Measurements from ENCODE around the gene SOX11. TPM values are rescaled to one million over a fixed set of nuclear protein-coding genes. Genes with fewer than 3 reads are reported as not detected.
"Not testable (repeated sequence)": the region's sequence is repeated elsewhere in the genome, so short reads cannot be mapped to it uniquely, and the experiment has no call there.

Gene SOX11
- total and polyA plus RNA-seq, 9 donors, result 0.01 to 0.03 TPM; not detected in 7

DNA sequence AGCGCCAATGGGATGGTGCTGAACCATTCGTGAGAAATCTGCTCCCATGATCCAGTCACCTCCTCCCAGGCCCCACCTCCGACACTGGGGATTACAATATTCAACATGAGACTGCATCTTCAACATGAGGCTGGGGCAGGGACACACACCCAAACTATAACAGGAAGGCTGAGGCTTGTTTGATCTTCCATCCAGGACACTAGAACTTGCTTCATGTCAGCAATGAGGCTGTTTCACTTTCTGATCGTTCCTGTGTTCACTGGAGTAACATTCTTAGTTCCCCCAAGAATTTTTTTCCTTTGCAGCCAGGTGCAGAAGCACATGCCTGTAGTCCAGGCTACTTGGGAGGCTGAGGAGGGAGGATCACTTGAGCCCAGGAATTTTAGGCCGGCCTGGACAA lies 30.8 kb upstream of the SOX11 start:
- Histone ChIP-seq H3K27ac (no peak overlapping the region), H3K4me3 (no peak overlapping the region), H3K9me3 (no peaks in the 10 kb centered on the region), H3K36me3 (no peaks in the 10 kb centered on the region), H3K4me1 (ENCODE audit: insufficient read depth) (no peaks in the 10 kb centered on the region), H3K27me3 (no peaks in the 10 kb centered on the region)
- intact Hi-C loops (cut with DNase I), result no loop called here
- no peak for TF ChIP-seq EP300 (IDR thresholded peaks at IDR 0.05)
- TF ChIP-seq POLR2A (IDR thresholded peaks at IDR 0.05), result no peak
- TF ChIP-seq, protein P1, sequence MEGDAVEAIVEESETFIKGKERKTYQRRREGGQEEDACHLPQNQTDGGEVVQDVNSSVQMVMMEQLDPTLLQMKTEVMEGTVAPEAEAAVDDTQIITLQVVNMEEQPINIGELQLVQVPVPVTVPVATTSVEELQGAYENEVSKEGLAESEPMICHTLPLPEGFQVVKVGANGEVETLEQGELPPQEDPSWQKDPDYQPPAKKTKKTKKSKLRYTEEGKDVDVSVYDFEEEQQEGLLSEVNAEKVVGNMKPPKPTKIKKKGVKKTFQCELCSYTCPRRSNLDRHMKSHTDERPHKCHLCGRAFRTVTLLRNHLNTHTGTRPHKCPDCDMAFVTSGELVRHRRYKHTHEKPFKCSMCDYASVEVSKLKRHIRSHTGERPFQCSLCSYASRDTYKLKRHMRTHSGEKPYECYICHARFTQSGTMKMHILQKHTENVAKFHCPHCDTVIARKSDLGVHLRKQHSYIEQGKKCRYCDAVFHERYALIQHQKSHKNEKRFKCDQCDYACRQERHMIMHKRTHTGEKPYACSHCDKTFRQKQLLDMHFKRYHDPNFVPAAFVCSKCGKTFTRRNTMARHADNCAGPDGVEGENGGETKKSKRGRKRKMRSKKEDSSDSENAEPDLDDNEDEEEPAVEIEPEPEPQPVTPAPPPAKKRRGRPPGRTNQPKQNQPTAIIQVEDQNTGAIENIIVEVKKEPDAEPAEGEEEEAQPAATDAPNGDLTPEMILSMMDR (IDR thresholded peaks at IDR 0.05), result no peak
- DNase-seq, result no peak
- WGBS, 3 donors, result 79 to 83% (median 81%) methylated on average over 5 of the region's 5 CpGs

DNA sequence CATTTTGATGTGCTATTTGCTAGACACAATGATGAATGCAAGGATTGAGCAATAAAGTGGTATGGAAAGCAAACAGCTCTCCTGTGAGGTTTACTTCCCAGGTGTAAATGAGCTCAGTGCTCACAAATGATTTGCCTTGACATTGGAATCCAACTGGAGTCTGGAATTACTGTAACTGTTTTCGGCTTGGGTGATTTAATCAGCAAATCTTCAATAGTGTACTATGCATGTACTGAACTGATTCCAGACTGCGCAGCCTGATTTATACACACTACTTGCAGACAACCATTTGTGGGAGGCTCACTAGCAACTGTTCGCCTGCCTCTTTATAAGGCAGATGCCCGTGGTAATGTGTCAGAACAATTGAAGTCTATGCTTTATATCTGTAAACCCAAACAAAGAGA lies 27.9 kb upstream of the SOX11 start:
- no peak for DNase-seq
- Histone ChIP-seq H3K9me3 (no peaks in the 10 kb centered on the region), H3K4me1 (ENCODE audit: insufficient read depth) (no peaks in the 10 kb centered on the region), H3K4me3 (no peak overlapping the region), H3K36me3 (no peaks in the 10 kb centered on the region), H3K27me3 (no peaks in the 10 kb centered on the region), H3K27ac (no peak overlapping the region)
- intact Hi-C loops (cut with DNase I), result no loop called here
- 72 to 80% (median 80%) methylated on average over 4 of the region's 4 CpGs for WGBS, 3 donors
- TF ChIP-seq, protein P1 (IDR thresholded peaks at IDR 0.05), result no peak
- TF ChIP-seq POLR2A (IDR thresholded peaks at IDR 0.05), result no peak
- no peak for TF ChIP-seq EP300 (IDR thresholded peaks at IDR 0.05)

DNA sequence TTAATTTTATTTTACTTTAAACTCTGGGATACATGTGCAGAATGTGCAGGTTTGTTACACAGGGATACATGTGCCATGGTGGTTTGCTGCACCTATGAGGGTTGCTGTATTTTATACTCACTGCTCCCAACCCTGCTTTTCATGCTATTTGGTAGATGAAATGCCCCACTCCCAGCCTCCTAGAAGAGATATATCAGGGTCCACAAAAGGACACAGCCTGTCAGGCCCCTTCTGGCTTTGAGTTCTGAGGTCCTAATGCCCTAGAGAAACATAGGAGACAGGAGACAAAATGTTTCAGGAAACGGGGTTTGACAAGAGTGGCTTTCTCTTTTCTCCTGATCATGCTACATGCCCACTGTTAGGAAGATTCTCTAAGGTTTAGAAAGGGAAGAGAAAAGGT lies 27.1 kb upstream of the SOX11 start:
- intact Hi-C loops (cut with DNase I), result no loop called here
- Histone ChIP-seq H3K9me3 (no peaks in the 10 kb centered on the region), H3K36me3 (no peaks in the 10 kb centered on the region), H3K4me3 (no peak overlapping the region), H3K27ac (no peak overlapping the region), H3K27me3 (no peaks in the 10 kb centered on the region), H3K4me1 (ENCODE audit: insufficient read depth) (no peaks in the 10 kb centered on the region)
- DNase-seq, result no peak
- WGBS, 3 donors, result 76 to 88% (median 81%) methylated on average over 1 of the region's 1 CpG
- TF ChIP-seq, protein P1 (IDR thresholded peaks at IDR 0.05), result no peak
- TF ChIP-seq EP300 (IDR thresholded peaks at IDR 0.05), result no peak
- no peak for TF ChIP-seq POLR2A (IDR thresholded peaks at IDR 0.05)

DNA sequence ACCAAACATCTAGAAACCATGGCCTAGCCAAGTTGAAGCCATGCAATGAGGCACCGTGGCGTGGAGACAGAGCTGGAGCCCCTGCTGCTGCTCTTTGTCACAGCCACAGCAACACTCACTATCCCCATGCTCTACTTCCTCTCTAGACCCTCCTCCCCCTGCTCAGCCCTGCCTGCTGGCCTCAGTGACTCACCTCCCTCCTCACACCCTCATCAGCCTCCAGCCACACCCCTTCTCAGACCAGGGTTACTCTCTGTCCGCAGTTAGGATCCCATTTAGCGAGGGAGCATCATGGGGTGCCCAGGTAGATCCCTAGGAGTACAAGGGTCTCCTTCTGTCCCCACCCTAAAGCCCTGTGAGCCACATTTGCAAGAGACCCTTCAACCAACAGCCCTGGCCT lies 25.4 kb upstream of the SOX11 start:
- DNase-seq, result no peak
- no peaks in the 10 kb centered on the region for H3K36me3 ChIP-seq
- H3K9me3 ChIP-seq, result no peaks in the 10 kb centered on the region
- no peaks in the 10 kb centered on the region for H3K4me1 ChIP-seq (ENCODE audit: insufficient read depth)
- TF ChIP-seq, protein P1 (IDR thresholded peaks at IDR 0.05), result no peak
- H3K27me3 ChIP-seq, result no peaks in the 10 kb centered on the region
- no peak overlapping the region for H3K4me3 ChIP-seq
- intact Hi-C loops (cut with DNase I), result no loop called here
- no peak overlapping the region for H3K27ac ChIP-seq
- WGBS, 3 donors, result 91 to 94% (median 91%) methylated on average over 4 of the region's 4 CpGs

DNA sequence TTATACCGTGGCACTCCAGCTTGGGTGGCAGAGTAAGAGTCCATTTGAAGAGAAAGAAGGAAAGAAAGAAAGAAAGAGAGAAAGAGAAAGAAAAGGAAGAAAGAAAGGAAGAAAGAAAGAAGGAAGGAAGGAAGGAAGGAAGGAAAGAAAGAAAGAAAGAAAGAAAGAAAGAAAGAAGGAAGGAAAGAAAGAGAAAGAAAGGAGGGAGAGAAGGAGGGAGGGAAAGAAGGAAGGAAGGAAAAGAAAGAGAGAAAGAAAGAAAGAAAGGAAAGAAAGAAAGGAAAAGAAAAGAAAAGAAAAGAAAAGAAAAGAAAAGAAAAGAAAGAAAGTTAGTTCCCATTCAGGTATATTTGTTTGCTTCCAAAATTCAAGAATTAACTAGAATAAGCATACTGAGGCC lies 24.5 kb upstream of the SOX11 start:
- H3K27ac ChIP-seq; H3K4me1 ChIP-seq (ENCODE audit: insufficient read depth); DNase-seq; intact Hi-C loops (cut with DNase I); H3K4me3 ChIP-seq; H3K36me3 ChIP-seq; H3K27me3 ChIP-seq; H3K9me3 ChIP-seq: not testable (repeated sequence)
- 100% methylated on average over 1 of the region's 1 CpG for WGBS, 3 donors

Data from ovary (tissue), 9 donors.